Caco-2 (cell line): Measurements from ENCODE around the gene CTF1. TPM values are rescaled to one million over a fixed set of nuclear protein-coding genes. Genes with fewer than 3 reads are reported as not detected.
"Not testable (repeated sequence)": the region's sequence is repeated elsewhere in the genome, so short reads cannot be mapped to it uniquely, and the experiment has no call there.

ENCODE experiments used
- BruUV-seq: library from RNA; stranded (reverse); fragments of 400-500 nt; replicated peaks from 2 replicates; lab custom pipeline; 2021; lab: Mats Ljungman, UMichigan
- CTCF ChIA-PET: fragments of 300-600 bp; sonication (Branson Sonifier 250); formaldehyde crosslinking; loops from one replicate; lab custom pipeline; 2022; ENCODE audit warnings: antibody characterized with exemption; lab: Charles Lee
- POLR2A ChIA-PET: fragments of 300-600 bp; sonication (Branson Sonifier 250); formaldehyde crosslinking; loops from one replicate; lab custom pipeline; 2022; ENCODE audit warnings: antibody characterized with exemption; lab: Charles Lee
- DNase-seq, 2 experiments: peaks; one replicate each; pipeline versions ENCODE4 v3.0.0 to v3.0.0-alpha.2; 2020 to 2022
- H3K27me3 ChIP-seq: replicated peaks from 2 replicates; pipeline ENCODE4 v1.6.0; 2011; ENCODE audit warnings: low read length; ENCODE audit not compliant: control insufficient read depth, insufficient read depth
- H3K36me3 ChIP-seq: 2 replicates; pipeline ENCODE4 v1.5.1; 2011; ENCODE audit warnings: low read length; ENCODE audit not compliant: control insufficient read depth, insufficient read depth
- H3K4me1 ChIP-seq: fragments of 250-450 bp; sonication (Bioruptor Pico); 2 replicates; pipeline ENCODE4 v1.5.1; 2020; ENCODE audit warnings: mild to moderate bottlenecking
- H3K4me3 ChIP-seq: 2 replicates; pipeline ENCODE4 v1.5.1; 2011; ENCODE audit warnings: low read depth, mild to moderate bottlenecking, control low read depth, low read length
- H3K9me3 ChIP-seq: fragments of 250-450 bp; sonication (Bioruptor Pico); 2 replicates; pipeline ENCODE4 v1.5.1; 2020; ENCODE audit warnings: mild to moderate bottlenecking, moderate library complexity
- H3K27ac Mint-ChIP-seq: one replicate; pipeline ENCODE4 v1.8.0; 2022; ENCODE audit warnings: mixed read lengths; ENCODE audit not compliant: unreplicated experiment
- H3K27me3 Mint-ChIP-seq: one replicate; pipeline ENCODE4 v1.8.0; 2022; ENCODE audit warnings: mixed read lengths; ENCODE audit not compliant: insufficient read depth, unreplicated experiment
- H3K36me3 Mint-ChIP-seq: one replicate; pipeline ENCODE4 v1.8.0; 2022; ENCODE audit warnings: mild to moderate bottlenecking, mixed read lengths; ENCODE audit not compliant: insufficient read depth, unreplicated experiment
- H3K4me1 Mint-ChIP-seq: one replicate; pipeline ENCODE4 v1.8.0; 2022; ENCODE audit warnings: low read depth, mixed read lengths; ENCODE audit not compliant: unreplicated experiment
- H3K4me3 Mint-ChIP-seq: one replicate; pipeline ENCODE4 v1.8.0; 2022; ENCODE audit warnings: mild to moderate bottlenecking, moderate library complexity, mixed read lengths; ENCODE audit not compliant: unreplicated experiment
- H3K9me3 Mint-ChIP-seq: one replicate; pipeline ENCODE4 v1.8.0; 2022; ENCODE audit warnings: mixed read lengths; ENCODE audit not compliant: unreplicated experiment
- intact Hi-C: fragments of 100-400 bp; cut with micrococcal nuclease; formaldehyde crosslinking; loops from one replicate; pipeline ENCODE4 v1.10.0; 2022; ENCODE audit not compliant: unreplicated experiment
- total RNA-seq: library from RNA; stranded (reverse); gene quantifications from 2 replicates; pipeline ENCODE4 v1.2.3, GENCODE V29; 2022
- TF ChIP-seq, protein P1 (sequence below), 2 experiments: fragments of 200-600 bp in 1 of 2; IDR thresholded peaks; 1 replicate in 1 of 2; 2 replicates in 1 of 2; pipeline versions ENCODE4 v1.5.1 to v1.8.0; 2011 to 2022; ENCODE audit warnings: antibody characterized with exemption in 1 of 2, control low read depth in 1 of 2, inconsistent platforms in 1 of 2, low read depth in 1 of 2, low read length in 1 of 2, mild to moderate bottlenecking in 1 of 2, moderate library complexity in 1 of 2; ENCODE audit not compliant: insufficient read depth in 1 of 2, severe bottlenecking in 1 of 2, unreplicated experiment in 1 of 2

The CTF1 gene
- total RNA-seq, 1 experiment from 2014 or later = 2.4 TPM

DNA sequence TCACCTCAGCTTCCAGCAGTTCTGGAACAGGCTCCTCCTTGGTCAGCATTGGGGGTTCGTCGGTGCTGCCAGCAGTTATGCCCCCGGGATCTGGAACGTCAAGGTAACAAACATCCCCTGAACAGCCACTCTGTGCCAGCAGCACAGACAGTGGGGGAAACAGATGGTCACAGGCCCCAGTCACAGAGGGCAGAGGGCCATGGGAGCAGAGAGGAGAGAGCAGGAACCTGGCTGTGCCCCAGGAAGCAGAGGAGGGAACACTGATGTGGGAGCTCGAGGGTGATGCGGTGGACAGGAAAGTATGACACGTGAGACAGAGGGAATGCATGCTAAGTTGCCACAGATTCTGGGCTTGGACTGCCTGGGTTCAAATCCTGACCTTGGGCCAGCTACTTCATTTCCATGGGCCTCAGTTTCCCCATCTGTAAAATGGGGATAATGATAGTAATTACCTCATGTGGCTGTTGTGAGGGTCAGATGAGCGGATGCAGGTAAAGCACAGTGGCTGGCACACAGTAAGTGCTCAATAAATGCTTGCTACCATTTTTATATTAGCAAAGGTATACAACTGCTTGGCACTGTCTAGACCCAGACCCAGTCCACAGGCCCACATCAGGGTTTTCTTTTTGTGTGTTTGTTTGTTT lies 7.4 kb upstream of the CTF1 start:
- Histone ChIP-seq H3K27me3 (no peaks in the 10 kb centered on the region), H3K36me3 (no peaks in the 10 kb centered on the region; the same call in 1 of the 2 replicates), H3K4me3 (no peak overlapping the region), H3K9me3 (no peaks in the 10 kb centered on the region), H3K4me1 (0 out of 2 replicates have a peak, but pooled peaks cover 6% of the 10 kb centered on the region)
- H3K36me3 Mint-ChIP-seq = peaks cover 12% of the 10 kb centered on the region
- ChIA-PET POLR2A (no interaction called here), CTCF (no interaction called here)
- H3K27me3 Mint-ChIP-seq = no peaks in the 10 kb centered on the region
- intact Hi-C loops = no loop called here
- no peak overlapping the region for H3K4me3 Mint-ChIP-seq
- no peaks in the 10 kb centered on the region for H3K9me3 Mint-ChIP-seq
- no TSS peak for BruUV-seq
- TF ChIP-seq, protein P1, sequence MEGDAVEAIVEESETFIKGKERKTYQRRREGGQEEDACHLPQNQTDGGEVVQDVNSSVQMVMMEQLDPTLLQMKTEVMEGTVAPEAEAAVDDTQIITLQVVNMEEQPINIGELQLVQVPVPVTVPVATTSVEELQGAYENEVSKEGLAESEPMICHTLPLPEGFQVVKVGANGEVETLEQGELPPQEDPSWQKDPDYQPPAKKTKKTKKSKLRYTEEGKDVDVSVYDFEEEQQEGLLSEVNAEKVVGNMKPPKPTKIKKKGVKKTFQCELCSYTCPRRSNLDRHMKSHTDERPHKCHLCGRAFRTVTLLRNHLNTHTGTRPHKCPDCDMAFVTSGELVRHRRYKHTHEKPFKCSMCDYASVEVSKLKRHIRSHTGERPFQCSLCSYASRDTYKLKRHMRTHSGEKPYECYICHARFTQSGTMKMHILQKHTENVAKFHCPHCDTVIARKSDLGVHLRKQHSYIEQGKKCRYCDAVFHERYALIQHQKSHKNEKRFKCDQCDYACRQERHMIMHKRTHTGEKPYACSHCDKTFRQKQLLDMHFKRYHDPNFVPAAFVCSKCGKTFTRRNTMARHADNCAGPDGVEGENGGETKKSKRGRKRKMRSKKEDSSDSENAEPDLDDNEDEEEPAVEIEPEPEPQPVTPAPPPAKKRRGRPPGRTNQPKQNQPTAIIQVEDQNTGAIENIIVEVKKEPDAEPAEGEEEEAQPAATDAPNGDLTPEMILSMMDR (IDR thresholded peaks at IDR 0.05; ENCODE audit: insufficient read depth in 1 of 2, low read depth in 1 of 2, low read length in 1 of 2, severe bottlenecking in 1 of 2, unreplicated experiment in 1 of 2) = no peak
- no peak overlapping the region for H3K27ac Mint-ChIP-seq
- no peak for DNase-seq
- peaks cover 7% of the 10 kb centered on the region for H3K4me1 Mint-ChIP-seq

DNA sequence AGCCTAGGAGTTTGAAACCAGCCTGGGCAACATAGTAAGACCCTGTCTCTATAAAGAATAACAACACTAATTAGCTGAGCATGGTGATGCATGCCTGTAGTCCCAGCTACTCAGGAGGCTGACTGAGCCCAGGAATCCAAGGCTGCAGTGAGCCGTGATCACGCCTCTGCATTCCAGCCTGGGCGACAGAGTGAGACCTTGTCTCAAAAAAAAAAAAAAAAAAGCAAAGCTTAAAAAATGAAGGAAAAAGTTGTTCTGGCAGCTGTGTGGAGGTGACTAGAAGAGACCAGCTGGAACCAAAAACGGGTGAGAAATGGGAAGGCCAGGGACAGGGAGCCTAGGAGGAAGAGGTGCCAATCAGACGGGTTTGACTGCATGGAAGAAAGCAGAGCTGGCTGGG lies 6.7 kb upstream of the CTF1 start:
- no TSS peak for BruUV-seq
- peaks cover 12% of the 10 kb centered on the region for H3K36me3 Mint-ChIP-seq
- ChIA-PET POLR2A (no interaction called here), CTCF (no interaction called here)
- Histone ChIP-seq H3K27me3 (no peaks in the 10 kb centered on the region), H3K9me3 (no peaks in the 10 kb centered on the region), H3K36me3 (no peaks in the 10 kb centered on the region; the same call in 1 of the 2 replicates), H3K4me3 (no peak overlapping the region), H3K4me1 (peaks cover 11% of the 10 kb centered on the region)
- no peaks in the 10 kb centered on the region for H3K27me3 Mint-ChIP-seq
- no peak overlapping the region for H3K27ac Mint-ChIP-seq
- no peak for DNase-seq
- intact Hi-C loops = no loop called here
- H3K9me3 Mint-ChIP-seq = no peaks in the 10 kb centered on the region
- TF ChIP-seq, protein P1 (IDR thresholded peaks at IDR 0.05; ENCODE audit: insufficient read depth in 1 of 2, low read depth in 1 of 2, low read length in 1 of 2, severe bottlenecking in 1 of 2, unreplicated experiment in 1 of 2) = no peak
- peaks cover 7% of the 10 kb centered on the region for H3K4me1 Mint-ChIP-seq
- H3K4me3 Mint-ChIP-seq = no peak overlapping the region

DNA sequence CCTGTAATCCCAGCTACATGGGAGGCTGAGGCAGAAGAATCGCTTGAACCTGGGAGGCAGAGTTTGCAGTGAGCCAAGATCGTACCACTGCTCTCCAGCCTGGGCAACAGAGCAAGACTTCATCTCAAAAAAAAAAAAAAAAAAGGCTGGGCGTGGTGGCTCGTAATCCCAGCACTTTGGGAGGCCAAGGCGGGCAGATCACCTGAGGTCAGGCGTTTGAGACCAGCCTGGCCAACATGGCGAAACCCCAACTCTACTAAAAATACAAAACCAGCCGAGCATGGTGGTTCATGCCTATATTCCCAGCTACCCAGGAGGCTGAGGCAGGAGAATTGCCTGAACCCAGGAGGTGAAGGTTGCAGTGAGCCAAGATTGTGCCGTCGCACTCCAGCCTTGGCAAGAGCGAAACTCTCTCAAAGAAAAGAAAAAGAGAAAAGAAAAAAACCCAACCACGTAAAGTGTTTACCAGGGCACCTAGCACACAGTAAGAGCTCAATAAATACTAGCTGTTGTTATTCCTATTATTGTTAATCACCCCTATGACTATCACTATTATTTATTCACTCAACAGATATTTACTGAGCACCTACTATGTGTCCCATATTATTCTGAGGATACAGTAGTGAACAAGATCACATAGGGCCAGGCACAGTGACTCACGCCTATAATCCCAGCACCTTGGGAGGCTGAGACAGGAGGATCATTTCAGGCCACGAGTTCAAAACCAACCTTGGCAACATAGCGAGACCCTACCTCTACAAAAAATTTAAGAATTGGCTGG lies 5.2 kb upstream of the CTF1 start:
- intact Hi-C loops, H3K27ac Mint-ChIP-seq, H3K9me3 Mint-ChIP-seq, H3K4me3 Mint-ChIP-seq, H3K27me3 ChIP-seq, H3K27me3 Mint-ChIP-seq, H3K36me3 ChIP-seq, H3K4me3 ChIP-seq, H3K9me3 ChIP-seq, DNase-seq, BruUV-seq: not testable (repeated sequence)
- CTCF ChIA-PET = interaction anchor here (0.6 to 0.7 kb wide), 3 partner anchors 35 to 53 kb away, joined by 3 to 5 read pairs (median 3); no protein-coding TSS in a partner anchor
- POLR2A ChIA-PET = interaction anchor here (0.7 kb wide), 1 partner anchor 58 kb away, joined by 7 read pairs; no protein-coding TSS in a partner anchor
- Mint-ChIP-seq H3K36me3 (peaks cover 18% of the 10 kb centered on the region), H3K4me1 (peaks cover 22% of the 10 kb centered on the region)
- H3K4me1 ChIP-seq = peaks cover 24% of the 10 kb centered on the region
